ENCODE data around the gene PJVK. TPM values are rescaled to one million over a fixed set of nuclear protein-coding genes. Genes with fewer than 3 reads are reported as not detected.

Gene PJVK
- total RNA-seq, 1 experiment from 2014 or later: 2.5 TPM

DNA sequence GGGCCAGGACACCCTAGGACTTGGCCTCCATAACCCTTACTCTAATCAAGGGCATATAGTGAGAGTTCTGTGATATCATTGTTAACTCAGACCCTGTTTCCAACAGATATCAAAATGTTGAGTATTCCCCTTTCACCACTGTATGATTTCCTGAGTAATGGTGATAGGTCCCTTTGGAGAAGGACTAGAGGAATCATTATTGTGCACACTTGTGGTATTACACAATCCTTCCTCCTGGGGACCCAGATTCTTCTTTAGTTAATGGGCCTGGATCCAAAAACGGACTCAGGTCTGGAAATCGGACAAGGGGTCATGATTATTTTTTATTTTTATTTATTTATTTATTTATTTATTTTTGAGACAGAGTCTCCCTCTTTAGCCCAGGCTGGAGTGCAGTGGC, 23.7 kb upstream of the PJVK start (continued):
- TF ChIP-seq, protein P1, sequence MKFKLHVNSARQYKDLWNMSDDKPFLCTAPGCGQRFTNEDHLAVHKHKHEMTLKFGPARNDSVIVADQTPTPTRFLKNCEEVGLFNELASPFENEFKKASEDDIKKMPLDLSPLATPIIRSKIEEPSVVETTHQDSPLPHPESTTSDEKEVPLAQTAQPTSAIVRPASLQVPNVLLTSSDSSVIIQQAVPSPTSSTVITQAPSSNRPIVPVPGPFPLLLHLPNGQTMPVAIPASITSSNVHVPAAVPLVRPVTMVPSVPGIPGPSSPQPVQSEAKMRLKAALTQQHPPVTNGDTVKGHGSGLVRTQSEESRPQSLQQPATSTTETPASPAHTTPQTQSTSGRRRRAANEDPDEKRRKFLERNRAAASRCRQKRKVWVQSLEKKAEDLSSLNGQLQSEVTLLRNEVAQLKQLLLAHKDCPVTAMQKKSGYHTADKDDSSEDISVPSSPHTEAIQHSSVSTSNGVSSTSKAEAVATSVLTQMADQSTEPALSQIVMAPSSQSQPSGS (CRISPR knock-in tag; IDR thresholded peaks at IDR 0.05; ENCODE audit: borderline replicate concordance, low read depth): no peak

DNA sequence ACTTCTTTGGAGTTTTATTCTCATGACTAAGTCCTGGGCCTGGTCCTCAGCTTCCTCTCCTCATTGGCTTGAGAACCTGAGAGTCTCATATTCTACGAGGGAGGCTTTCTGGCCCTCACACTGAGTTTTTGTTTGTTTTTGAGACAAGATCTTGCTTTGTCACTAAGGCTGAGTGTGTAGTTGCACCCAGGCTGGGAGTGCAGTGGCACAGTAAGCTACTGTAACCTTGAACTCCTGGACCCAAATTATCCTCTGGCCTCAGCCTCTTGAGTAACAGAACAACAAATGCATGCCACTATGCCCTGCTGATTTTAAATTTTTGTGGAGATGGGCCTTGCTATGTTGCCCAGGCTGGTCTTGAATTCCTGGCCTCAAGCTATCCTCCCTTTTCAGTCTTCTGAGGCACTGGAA, 22.8 kb upstream of the PJVK start:
- peaks cover 54% of the 10 kb centered on the region for H3K36me3 Mint-ChIP-seq
- ChIA-PET CTCF (interaction anchor here (2.4 kb wide), 1 partner anchor 14 kb away, joined by 18 read pairs; no protein-coding TSS in a partner anchor), POLR2A (no interaction called here)
- ATAC-seq (no peak), DNase-seq (ENCODE audit: low spot score) (no peak)
- no peak overlapping the region for H3K4me3 Mint-ChIP-seq
- peaks cover 6% of the 10 kb centered on the region for H3K27me3 Mint-ChIP-seq (ENCODE audit: low read depth)
- H3K27ac Mint-ChIP-seq: no peak overlapping the region
- TF ChIP-seq GABPB1 (CRISPR knock-in tag; IDR thresholded peaks at IDR 0.05): peak; percentile 14; the same call in 1 of the 2 replicates
- TF ChIP-seq, protein P2, sequence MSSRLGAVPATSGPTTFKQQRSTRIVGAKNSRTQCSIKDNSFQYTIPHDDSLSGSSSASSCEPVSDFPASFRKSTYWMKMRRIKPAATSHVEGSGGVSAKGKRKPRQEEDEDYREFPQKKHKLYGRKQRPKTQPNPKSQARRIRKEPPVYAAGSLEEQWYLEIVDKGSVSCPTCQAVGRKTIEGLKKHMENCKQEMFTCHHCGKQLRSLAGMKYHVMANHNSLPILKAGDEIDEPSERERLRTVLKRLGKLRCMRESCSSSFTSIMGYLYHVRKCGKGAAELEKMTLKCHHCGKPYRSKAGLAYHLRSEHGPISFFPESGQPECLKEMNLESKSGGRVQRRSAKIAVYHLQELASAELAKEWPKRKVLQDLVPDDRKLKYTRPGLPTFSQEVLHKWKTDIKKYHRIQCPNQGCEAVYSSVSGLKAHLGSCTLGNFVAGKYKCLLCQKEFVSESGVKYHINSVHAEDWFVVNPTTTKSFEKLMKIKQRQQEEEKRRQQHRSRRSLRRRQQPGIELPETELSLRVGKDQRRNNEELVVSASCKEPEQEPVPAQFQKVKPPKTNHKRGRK (CRISPR knock-in tag; IDR thresholded peaks at IDR 0.05; ENCODE audit: borderline replicate concordance): no peak
- H3K4me1 Mint-ChIP-seq: no peaks in the 10 kb centered on the region
- peaks cover 19% of the 10 kb centered on the region for H3K9me3 Mint-ChIP-seq

DNA sequence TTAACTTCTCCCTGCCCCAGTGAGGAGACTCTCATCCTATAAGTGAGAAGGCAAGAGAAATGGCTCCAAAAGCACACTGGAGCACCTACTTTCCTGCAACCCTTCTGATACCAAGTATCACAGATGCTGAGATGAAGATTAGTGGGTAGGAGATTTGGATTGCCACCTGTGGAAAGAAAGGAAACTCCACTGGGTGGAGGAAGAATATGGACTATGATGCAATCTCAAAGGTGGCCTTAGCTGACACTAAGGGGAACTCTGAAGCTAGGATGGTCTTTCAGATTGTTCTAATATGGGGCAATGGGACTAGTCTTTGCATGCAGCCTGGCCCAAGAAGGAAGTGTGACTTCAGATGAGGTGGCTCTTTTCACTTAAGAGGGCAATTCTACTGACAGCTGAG, 21.8 kb upstream of the PJVK start:
- ChIA-PET CTCF (interaction anchor here (2.4 kb wide), 1 partner anchor 15 kb away, joined by 18 read pairs; no protein-coding TSS in a partner anchor), POLR2A (no interaction called here)
- no peak for ATAC-seq
- DNase-seq (ENCODE audit: low spot score): no peak
- Mint-ChIP-seq H3K4me3 (no peak overlapping the region), H3K36me3 (peaks cover 61% of the 10 kb centered on the region), H3K9me3 (peaks cover 19% of the 10 kb centered on the region), H3K4me1 (no peaks in the 10 kb centered on the region), H3K27ac (no peak overlapping the region; the same call in 1 of the 2 replicates), H3K27me3 (ENCODE audit: low read depth) (peaks cover 6% of the 10 kb centered on the region)
- TF ChIP-seq EMX1 (CRISPR knock-in tag; IDR thresholded peaks at IDR 0.05): no peak
- no peak for TF ChIP-seq TEAD4 (CRISPR knock-in tag; IDR thresholded peaks at IDR 0.05)
- TF ChIP-seq, protein P3, sequence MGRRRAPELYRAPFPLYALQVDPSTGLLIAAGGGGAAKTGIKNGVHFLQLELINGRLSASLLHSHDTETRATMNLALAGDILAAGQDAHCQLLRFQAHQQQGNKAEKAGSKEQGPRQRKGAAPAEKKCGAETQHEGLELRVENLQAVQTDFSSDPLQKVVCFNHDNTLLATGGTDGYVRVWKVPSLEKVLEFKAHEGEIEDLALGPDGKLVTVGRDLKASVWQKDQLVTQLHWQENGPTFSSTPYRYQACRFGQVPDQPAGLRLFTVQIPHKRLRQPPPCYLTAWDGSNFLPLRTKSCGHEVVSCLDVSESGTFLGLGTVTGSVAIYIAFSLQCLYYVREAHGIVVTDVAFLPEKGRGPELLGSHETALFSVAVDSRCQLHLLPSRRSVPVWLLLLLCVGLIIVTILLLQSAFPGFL (CRISPR knock-in tag; IDR thresholded peaks at IDR 0.05; ENCODE audit: borderline replicate concordance): no peak
- TF ChIP-seq GABPB1 (CRISPR knock-in tag; IDR thresholded peaks at IDR 0.05): peak; percentile 51; the same call in 1 of the 2 replicates

DNA sequence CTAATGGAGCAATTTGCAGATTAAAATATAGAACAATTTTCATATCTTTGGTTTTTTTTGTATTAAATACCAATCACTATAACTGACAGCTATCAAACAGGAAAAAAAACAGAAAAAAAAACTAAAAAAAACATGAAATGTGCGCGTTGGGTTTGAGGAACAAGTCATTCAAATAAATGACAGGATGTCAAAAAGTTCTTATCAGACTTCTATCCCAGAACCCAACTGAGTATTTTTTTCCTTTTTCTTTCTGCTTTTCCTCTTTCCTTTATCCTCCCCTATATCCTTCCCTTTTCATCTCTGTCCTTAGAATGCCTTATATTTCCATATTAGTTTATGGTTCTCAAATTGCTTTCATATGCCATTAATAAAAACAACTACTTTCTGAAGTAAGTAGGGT, 14.5 kb upstream of the PJVK start:
- no peak for ATAC-seq

DNA sequence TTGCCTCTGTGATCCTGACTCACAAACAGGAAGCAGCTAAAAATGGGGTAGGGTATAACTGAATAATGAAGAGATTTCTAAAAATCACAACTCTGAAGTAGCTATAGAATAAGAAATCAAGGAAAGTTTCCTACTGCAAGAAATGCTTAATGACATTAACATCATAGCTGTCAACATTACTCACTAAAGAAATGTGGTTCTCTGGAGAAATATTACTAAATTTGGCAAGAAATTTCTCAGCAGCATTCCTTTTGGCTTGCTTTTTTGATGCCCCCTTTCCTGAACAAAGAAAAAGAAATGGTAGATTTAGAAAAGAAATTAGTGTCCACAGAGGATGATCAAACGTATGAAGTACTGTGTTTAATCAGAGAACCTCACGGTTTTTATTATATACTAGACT, 9.8 kb upstream of the PJVK start:
- DNase-seq (ENCODE audit: low spot score) (no peak), ATAC-seq (no peak)
- no peak overlapping the region for H3K4me3 Mint-ChIP-seq
- ChIA-PET POLR2A (no interaction called here), CTCF (interaction anchor here (0.9 kb wide), 1 partner anchor 26 kb away, joined by 3 read pairs; no protein-coding TSS in a partner anchor)
- no peak overlapping the region for H3K27ac Mint-ChIP-seq
- H3K36me3 Mint-ChIP-seq: peaks cover 55% of the 10 kb centered on the region
- no peaks in the 10 kb centered on the region for H3K9me3 Mint-ChIP-seq
- 0 out of 2 replicates have a peak, but pooled peaks cover 2% of the 10 kb centered on the region for H3K4me1 Mint-ChIP-seq
- H3K27me3 Mint-ChIP-seq (ENCODE audit: low read depth): no peaks in the 10 kb centered on the region
- TF ChIP-seq JUN (CRISPR knock-in tag; IDR thresholded peaks at IDR 0.05) (no peak), RORB (CRISPR knock-in tag; IDR thresholded peaks at IDR 0.05) (no peak), GRHL2 (CRISPR knock-in tag; IDR thresholded peaks at IDR 0.05; ENCODE audit: insufficient replicate concordance, severe bottlenecking) (no peak), NR2C2 (CRISPR knock-in tag; IDR thresholded peaks at IDR 0.05) (no peak)
- TF ChIP-seq, protein P4, sequence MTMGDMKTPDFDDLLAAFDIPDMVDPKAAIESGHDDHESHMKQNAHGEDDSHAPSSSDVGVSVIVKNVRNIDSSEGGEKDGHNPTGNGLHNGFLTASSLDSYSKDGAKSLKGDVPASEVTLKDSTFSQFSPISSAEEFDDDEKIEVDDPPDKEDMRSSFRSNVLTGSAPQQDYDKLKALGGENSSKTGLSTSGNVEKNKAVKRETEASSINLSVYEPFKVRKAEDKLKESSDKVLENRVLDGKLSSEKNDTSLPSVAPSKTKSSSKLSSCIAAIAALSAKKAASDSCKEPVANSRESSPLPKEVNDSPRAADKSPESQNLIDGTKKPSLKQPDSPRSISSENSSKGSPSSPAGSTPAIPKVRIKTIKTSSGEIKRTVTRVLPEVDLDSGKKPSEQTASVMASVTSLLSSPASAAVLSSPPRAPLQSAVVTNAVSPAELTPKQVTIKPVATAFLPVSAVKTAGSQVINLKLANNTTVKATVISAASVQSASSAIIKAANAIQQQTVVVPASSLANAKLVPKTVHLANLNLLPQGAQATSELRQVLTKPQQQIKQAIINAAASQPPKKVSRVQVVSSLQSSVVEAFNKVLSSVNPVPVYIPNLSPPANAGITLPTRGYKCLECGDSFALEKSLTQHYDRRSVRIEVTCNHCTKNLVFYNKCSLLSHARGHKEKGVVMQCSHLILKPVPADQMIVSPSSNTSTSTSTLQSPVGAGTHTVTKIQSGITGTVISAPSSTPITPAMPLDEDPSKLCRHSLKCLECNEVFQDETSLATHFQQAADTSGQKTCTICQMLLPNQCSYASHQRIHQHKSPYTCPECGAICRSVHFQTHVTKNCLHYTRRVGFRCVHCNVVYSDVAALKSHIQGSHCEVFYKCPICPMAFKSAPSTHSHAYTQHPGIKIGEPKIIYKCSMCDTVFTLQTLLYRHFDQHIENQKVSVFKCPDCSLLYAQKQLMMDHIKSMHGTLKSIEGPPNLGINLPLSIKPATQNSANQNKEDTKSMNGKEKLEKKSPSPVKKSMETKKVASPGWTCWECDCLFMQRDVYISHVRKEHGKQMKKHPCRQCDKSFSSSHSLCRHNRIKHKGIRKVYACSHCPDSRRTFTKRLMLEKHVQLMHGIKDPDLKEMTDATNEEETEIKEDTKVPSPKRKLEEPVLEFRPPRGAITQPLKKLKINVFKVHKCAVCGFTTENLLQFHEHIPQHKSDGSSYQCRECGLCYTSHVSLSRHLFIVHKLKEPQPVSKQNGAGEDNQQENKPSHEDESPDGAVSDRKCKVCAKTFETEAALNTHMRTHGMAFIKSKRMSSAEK (CRISPR knock-in tag; IDR thresholded peaks at IDR 0.05; ENCODE audit: borderline replicate concordance): no peak
- TF ChIP-seq, protein P5, sequence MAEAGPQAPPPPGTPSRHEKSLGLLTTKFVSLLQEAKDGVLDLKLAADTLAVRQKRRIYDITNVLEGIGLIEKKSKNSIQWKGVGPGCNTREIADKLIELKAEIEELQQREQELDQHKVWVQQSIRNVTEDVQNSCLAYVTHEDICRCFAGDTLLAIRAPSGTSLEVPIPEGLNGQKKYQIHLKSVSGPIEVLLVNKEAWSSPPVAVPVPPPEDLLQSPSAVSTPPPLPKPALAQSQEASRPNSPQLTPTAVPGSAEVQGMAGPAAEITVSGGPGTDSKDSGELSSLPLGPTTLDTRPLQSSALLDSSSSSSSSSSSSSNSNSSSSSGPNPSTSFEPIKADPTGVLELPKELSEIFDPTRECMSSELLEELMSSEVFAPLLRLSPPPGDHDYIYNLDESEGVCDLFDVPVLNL (CRISPR knock-in tag; IDR thresholded peaks at IDR 0.05; ENCODE audit: borderline replicate concordance, low read depth): no peak

More for the DNA sequence above, 14.5 kb upstream of the PJVK start:
- CTCF ChIA-PET: interaction anchor here (1.9 kb wide), 1 partner anchor 22 kb away, joined by 7 read pairs; no protein-coding TSS in a partner anchor
- TF ChIP-seq ZNF396 (CRISPR knock-in tag; IDR thresholded peaks at IDR 0.05; ENCODE audit: borderline replicate concordance) (no peak), TEAD4 (CRISPR knock-in tag; IDR thresholded peaks at IDR 0.05) (no peak)
- no peaks in the 10 kb centered on the region for H3K9me3 Mint-ChIP-seq
- no peak for DNase-seq (ENCODE audit: low spot score)
- H3K27me3 Mint-ChIP-seq (ENCODE audit: low read depth): peaks cover 4% of the 10 kb centered on the region
- POLR2A ChIA-PET: no interaction called here
- no peak overlapping the region for H3K4me3 Mint-ChIP-seq
- 0 out of 2 replicates have a peak, but pooled peaks cover 2% of the 10 kb centered on the region for H3K4me1 Mint-ChIP-seq
- H3K36me3 Mint-ChIP-seq: peaks cover 65% of the 10 kb centered on the region
- H3K27ac Mint-ChIP-seq: no peak overlapping the region

Measured in WTC11 (cell line).